ENCODE measurements around the gene MED27.

The MED27 gene

DNA sequence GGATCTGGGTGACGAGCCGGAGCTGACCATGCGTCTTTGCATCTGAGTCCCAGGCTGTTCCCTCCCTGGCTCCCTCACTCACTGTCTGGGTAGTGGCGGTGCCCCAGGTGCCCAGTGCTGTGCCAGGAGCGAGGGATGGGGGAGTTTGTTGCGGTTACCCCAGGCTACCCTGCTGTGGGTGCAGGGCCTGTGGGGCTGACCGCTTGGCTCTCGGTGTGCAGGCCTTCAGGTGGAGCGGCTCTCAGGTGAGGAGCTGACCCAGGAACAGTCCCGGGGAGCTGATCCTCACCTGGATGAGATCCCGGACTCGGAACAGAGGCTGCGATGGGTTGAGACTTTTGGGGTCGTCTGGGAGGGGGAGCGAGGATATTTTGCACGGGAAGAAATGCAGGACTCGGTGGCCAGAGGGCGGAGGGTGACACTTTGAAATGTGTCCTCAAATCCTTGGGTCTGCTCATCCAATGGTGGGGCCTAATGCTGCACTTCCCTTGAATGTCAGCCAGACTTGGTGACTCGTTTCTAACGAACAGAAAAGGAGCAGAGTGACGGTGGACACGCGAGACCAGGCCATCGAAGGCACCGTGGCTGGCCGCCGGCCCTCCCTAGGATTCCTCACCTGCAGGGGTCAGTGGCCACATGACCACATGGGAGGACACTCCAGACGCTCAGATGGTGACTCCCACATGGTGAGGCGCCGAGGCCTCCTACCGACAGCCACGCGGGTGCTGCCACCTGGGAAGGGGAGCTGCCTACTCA, 235.5 kb downstream of the MED27 start:
- Histone ChIP-seq H3K9me3 (ENCODE audit: control insufficient read depth, low read length) (no peaks in the 10 kb centered on the region), H3K36me3 (ENCODE audit: control insufficient read depth, insufficient read depth, low read length) (no peaks in the 10 kb centered on the region), H3K27me3 (ENCODE audit: control insufficient read depth, insufficient read depth, low read length, poor library complexity, severe bottlenecking) (no peaks in the 10 kb centered on the region), H3K4me3 (ENCODE audit: insufficient read depth, low read depth, low read length) (no peak overlapping the region), H3K4me1 (ENCODE audit: control insufficient read depth, insufficient read depth, low read length) (peaks cover 4% of the 10 kb centered on the region), H3K27ac (ENCODE audit: insufficient read depth, low read depth, low read length, poor library complexity, severe bottlenecking) (no peak overlapping the region)
- 93 to 94% methylated on average over 33 of the region's 33 CpGs for WGBS, 2 experiments

DNA sequence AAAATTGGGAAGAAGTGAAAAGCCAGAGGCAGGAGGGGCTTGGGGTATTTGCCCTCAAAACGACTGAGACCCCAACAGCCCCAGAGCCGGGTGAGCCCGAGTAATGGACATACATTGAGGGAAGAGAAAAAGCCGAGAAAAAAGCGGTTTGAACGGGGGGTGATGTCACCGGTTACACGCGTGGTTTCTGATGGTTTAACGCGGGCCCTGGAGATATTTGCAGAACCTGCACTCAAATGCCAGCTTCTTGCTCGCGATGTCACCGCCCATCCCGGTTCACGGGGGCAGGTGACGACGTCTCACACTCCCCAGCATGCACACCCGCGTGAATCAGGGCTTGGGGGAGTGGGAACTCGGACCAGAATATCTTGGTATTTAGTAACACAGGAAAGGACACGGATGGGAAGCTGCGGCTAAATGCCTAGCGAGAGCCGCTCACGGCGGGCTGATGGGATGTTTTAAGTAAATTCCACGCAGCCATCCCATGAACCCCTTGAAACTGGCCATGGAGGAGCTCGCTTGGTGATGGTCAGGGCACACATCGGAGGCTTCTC, 237.8 kb downstream of the MED27 start:
- Histone ChIP-seq H3K36me3 (ENCODE audit: control insufficient read depth, insufficient read depth, low read length) (no peaks in the 10 kb centered on the region), H3K9me3 (ENCODE audit: control insufficient read depth, low read length) (no peaks in the 10 kb centered on the region), H3K27me3 (ENCODE audit: control insufficient read depth, insufficient read depth, low read length, poor library complexity, severe bottlenecking) (no peaks in the 10 kb centered on the region), H3K27ac (ENCODE audit: insufficient read depth, low read depth, low read length, poor library complexity, severe bottlenecking) (no peak overlapping the region), H3K4me1 (ENCODE audit: control insufficient read depth, insufficient read depth, low read length) (peaks cover 19% of the 10 kb centered on the region), H3K4me3 (ENCODE audit: insufficient read depth, low read depth, low read length) (no peak overlapping the region)
- WGBS, 2 experiments = 91% methylated on average over 30 of the region's 30 CpGs

DNA sequence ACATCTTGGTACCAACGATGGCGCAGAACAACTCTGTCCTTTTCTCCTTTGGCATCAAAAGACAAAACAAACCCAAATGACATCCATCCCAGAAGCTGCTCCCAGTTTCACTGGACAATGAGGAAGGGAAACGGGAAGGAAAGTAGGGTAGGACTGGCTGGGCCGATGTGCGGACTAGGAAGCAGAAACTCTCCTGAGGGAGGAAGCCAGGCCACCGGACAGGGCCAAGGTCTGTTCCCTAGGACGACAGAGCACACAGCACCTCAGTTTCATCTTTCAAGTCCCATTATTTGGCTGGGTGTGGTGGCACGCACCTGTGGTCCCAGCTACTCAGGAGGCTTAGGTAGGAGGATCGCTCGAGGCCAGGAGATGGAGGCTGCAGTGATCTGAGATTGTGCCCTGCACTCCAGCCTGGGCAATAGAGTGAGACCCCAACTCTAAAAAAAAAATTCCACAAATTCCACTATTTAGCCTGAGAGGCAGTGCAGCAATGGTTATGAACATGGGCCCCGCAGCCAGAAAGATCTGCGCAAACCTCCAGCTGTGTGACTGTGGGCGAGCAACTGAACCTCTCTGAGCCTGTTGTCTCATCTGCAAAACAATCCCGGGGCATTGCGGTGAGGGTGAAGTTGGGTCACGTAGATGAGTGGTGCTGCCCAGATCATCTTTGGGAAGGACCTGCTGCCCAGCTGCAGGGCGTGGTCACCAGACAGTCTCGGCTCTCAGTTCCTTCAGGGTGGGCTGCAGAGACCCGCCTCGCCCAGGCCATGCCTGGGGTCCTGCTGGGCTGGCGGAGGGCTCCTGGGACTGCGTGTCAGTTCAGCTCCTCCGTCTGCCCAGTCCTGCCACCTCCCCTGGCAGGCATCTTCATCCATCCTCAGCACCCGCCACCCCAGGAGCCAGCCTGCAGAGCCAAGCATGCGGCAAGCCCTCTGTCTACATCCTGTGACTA, 238.6 kb downstream of the MED27 start:
- Histone ChIP-seq H3K4me3 (ENCODE audit: insufficient read depth, low read depth, low read length) (no peak overlapping the region), H3K4me1 (ENCODE audit: control insufficient read depth, insufficient read depth, low read length) (peaks cover 19% of the 10 kb centered on the region), H3K27ac (ENCODE audit: insufficient read depth, low read depth, low read length, poor library complexity, severe bottlenecking) (no peak overlapping the region), H3K9me3 (ENCODE audit: control insufficient read depth, low read length) (no peaks in the 10 kb centered on the region), H3K27me3 (ENCODE audit: control insufficient read depth, insufficient read depth, low read length, poor library complexity, severe bottlenecking) (no peaks in the 10 kb centered on the region), H3K36me3 (ENCODE audit: control insufficient read depth, insufficient read depth, low read length) (no peaks in the 10 kb centered on the region)
- WGBS, 2 experiments = 94% methylated on average over 25 of the region's 25 CpGs

DNA sequence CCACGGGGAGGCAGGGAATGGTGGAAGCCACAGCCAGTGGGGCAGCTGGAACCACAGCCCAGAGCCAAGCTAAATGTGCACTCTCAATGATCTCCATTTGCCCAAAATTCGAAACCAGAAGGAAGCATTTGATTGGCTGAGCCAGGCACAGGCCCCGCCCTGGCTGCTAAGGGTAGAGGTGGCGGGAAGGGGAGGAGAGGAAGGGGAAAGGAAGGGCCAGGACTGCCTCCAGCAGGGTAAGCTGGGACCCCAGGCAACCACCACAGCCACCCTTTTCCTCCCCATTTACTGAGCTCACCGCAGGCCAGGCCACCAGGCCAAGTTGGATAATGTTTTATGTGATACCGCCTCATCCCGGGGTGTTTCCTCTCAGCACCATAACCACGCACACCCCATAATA, 239.4 kb downstream of the MED27 start:
- Histone ChIP-seq H3K4me3 (ENCODE audit: insufficient read depth, low read depth, low read length) (no peak overlapping the region), H3K36me3 (ENCODE audit: control insufficient read depth, insufficient read depth, low read length) (no peaks in the 10 kb centered on the region), H3K9me3 (ENCODE audit: control insufficient read depth, low read length) (no peaks in the 10 kb centered on the region), H3K27me3 (ENCODE audit: control insufficient read depth, insufficient read depth, low read length, poor library complexity, severe bottlenecking) (no peaks in the 10 kb centered on the region), H3K4me1 (ENCODE audit: control insufficient read depth, insufficient read depth, low read length) (peaks cover 24% of the 10 kb centered on the region), H3K27ac (ENCODE audit: insufficient read depth, low read depth, low read length, poor library complexity, severe bottlenecking) (no peak overlapping the region)
- 92 to 94% methylated on average over 7 to 8 of the region's 8 CpGs for whole genome bisulfite sequencing, 2 experiments

DNA sequence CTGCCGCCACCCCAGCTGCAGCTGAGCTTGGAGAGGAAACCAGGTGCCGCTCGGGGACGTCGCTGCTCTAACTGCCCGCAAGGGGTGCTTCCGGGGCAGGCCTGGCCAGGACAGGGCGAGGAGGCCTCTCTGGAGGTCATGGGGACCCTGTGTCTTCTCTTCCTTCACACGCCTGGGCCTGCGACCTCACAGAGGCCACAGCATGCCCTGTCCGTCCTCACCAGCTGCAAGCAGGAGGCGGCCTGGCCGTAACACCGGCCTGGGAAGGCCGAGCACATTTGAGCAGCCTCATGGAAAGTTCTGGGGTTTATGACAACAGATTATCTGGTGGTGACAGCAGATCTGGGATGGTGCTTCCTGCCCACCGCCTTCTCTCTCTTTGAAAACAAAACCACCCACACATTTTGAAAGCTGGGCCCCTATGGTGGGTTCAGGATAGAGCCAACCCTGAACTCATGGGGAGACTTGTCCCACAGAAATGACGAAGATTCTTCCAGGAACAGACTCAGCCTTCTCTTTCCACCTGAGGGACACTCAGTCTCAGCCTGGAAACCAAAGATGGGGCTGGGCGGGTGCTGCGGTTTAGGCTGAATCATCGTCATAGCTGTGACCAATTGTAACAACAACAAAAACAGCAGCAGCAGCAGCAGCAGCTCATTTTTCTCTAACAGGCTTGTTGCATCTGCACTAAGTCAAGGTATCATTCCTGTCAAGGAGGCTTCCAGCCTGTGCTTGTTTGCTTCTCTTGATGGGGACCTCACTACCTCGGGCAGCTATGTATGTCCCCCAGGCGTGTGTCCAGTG, 240.2 kb downstream of the MED27 start:
- Histone ChIP-seq H3K4me1 (ENCODE audit: control insufficient read depth, insufficient read depth, low read length) (peaks cover 31% of the 10 kb centered on the region), H3K27ac (ENCODE audit: insufficient read depth, low read depth, low read length, poor library complexity, severe bottlenecking) (no peak overlapping the region), H3K27me3 (ENCODE audit: control insufficient read depth, insufficient read depth, low read length, poor library complexity, severe bottlenecking) (no peaks in the 10 kb centered on the region), H3K4me3 (ENCODE audit: insufficient read depth, low read depth, low read length) (no peak overlapping the region), H3K36me3 (ENCODE audit: control insufficient read depth, insufficient read depth, low read length) (no peaks in the 10 kb centered on the region), H3K9me3 (ENCODE audit: control insufficient read depth, low read length) (no peaks in the 10 kb centered on the region)
- 93% methylated on average over 22 of the region's 22 CpGs for WGBS, 2 experiments

DNA sequence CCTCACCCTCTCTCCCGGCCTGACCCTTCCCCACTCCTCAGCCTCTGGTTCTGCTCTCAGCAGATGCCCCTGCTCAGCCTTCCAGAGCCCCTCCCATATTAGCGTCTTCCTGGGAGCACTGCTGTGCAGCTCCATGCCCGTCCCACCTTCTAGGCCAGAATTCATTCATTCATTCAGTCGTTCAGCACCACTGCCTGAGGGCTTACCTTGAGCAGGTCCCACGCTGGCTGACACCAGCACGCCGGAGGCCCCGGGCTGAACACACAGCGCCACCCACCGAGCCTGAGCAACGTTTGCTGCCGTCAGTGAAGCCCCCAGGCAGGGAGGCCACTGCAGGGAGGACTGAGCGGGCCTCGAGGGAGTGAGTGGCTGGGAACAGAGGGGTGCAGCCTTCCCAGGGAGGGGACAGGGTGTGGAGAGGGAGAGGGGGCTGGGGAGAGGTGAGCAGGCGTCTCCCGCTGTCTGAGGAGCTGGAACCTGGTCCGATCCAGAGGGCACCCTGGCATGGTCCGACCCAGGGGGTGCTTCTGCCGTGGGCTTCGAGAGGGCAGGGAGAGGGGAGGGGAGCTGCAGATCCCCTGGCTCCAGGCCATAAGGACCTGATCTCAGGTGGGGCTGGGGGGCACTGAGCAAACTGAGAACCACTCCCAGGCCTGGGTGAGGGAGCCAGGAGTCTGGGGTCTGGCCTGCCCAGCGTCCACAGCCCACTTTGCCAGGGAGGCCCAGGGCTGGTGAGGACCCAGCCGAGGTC, 241.0 kb downstream of the MED27 start:
- 65 to 67% methylated on average over 22 of the region's 22 CpGs for WGBS, 2 experiments

DNA sequence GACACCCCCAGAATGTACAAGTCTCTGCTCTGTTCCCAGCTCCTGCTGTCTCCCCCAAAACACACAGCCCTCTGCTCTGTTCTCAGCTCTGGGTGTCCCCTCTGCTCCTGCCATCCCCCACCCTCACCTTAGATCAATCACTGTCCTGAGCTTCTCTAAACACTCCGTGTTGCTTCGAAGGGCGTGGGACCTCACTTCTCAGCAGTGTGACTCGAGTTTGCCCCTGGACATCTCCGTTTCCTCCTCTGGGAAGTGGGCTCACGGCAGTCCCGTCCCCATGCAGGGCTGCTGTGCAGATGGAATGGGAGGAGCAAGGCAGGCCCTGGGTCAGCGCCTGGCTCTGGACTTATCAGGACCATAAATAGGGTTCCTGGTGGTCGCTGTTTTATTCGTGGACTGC, 241.8 kb downstream of the MED27 start:
- H3K27ac ChIP-seq (ENCODE audit: insufficient read depth, low read depth, low read length, poor library complexity, severe bottlenecking) = no peak overlapping the region
- H3K9me3 ChIP-seq (ENCODE audit: control insufficient read depth, low read length) = no peaks in the 10 kb centered on the region
- no peaks in the 10 kb centered on the region for H3K36me3 ChIP-seq (ENCODE audit: control insufficient read depth, insufficient read depth, low read length)
- H3K4me1 ChIP-seq (ENCODE audit: control insufficient read depth, insufficient read depth, low read length) = peaks cover 31% of the 10 kb centered on the region
- no peak overlapping the region for H3K4me3 ChIP-seq (ENCODE audit: insufficient read depth, low read depth, low read length)
- no peaks in the 10 kb centered on the region for H3K27me3 ChIP-seq (ENCODE audit: control insufficient read depth, insufficient read depth, low read length, poor library complexity, severe bottlenecking)
- 79 to 81% methylated on average over 10 of the region's 10 CpGs for WGBS, 2 experiments

More for the DNA sequence above, 241.0 kb downstream of the MED27 start:
- Histone ChIP-seq H3K27me3 (ENCODE audit: control insufficient read depth, insufficient read depth, low read length, poor library complexity, severe bottlenecking) (no peaks in the 10 kb centered on the region), H3K27ac (ENCODE audit: insufficient read depth, low read depth, low read length, poor library complexity, severe bottlenecking) (no peak overlapping the region), H3K4me1 (ENCODE audit: control insufficient read depth, insufficient read depth, low read length) (peaks cover 31% of the 10 kb centered on the region), H3K9me3 (ENCODE audit: control insufficient read depth, low read length) (no peaks in the 10 kb centered on the region), H3K36me3 (ENCODE audit: control insufficient read depth, insufficient read depth, low read length) (no peaks in the 10 kb centered on the region), H3K4me3 (ENCODE audit: insufficient read depth, low read depth, low read length) (no peak overlapping the region)

DNA sequence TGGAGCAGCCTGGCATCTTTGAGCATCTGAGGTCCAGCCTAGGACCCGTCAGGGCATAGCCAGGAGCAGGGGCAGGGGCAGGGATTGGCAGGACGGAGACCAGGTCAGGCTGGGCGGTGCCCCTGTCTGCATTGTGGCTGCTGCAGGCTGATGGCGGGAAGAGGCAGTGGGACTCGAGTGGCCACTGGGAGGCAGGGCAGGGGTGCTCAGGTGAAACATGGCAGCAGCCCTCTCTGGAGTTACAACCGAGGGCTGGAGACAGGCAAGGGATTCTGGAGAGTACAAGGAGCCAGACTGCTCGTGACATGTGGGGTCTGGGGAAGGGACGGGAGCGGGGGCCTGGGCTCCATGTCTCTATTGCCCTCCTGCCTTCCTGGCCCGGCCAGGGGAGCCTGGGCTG, 242.4 kb downstream of the MED27 start:
- Histone ChIP-seq H3K27ac (ENCODE audit: insufficient read depth, low read depth, low read length, poor library complexity, severe bottlenecking) (no peak overlapping the region), H3K9me3 (ENCODE audit: control insufficient read depth, low read length) (no peaks in the 10 kb centered on the region), H3K36me3 (ENCODE audit: control insufficient read depth, insufficient read depth, low read length) (no peaks in the 10 kb centered on the region), H3K4me1 (ENCODE audit: control insufficient read depth, insufficient read depth, low read length) (peaks cover 31% of the 10 kb centered on the region), H3K4me3 (ENCODE audit: insufficient read depth, low read depth, low read length) (no peak overlapping the region), H3K27me3 (ENCODE audit: control insufficient read depth, insufficient read depth, low read length, poor library complexity, severe bottlenecking) (no peaks in the 10 kb centered on the region)
- WGBS, 2 experiments = 70 to 72% methylated on average over 10 of the region's 10 CpGs

DNA sequence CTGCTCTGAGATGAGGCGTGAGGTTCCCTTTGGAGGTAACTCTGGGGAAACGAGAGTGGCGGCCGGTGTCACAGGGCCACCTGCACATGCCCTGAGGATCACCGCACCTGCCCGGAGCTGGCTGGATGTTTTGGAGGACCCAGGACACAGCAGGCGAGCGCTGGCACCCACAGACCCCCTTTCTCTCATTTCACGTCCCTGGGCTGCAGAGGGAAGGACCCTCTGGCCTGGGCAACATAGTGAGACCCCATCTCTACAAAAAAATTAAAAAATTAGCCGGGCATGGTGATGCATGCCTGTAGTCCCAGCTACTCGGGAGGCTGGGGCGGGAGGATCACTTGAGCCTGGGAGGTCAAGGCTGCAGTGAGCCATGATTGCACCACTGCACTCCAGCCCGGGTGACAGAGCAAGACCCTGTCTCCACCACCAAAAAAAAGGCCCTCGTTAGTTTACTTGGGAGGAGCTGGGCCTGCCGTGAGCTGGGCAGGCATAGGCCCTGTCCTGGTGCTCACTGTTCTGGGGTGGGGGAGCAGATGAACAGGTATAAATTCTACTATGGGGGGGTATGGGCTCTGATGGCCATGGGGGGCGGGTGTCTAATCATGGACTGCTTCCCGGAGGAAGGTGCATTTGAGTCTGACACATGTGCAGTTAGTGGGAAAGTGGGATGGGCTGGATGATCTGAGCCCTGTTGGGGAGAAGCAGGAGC, 242.9 kb downstream of the MED27 start:
- WGBS, 2 experiments = 92 to 95% methylated on average over 17 of the region's 17 CpGs
- H3K36me3 ChIP-seq (ENCODE audit: control insufficient read depth, insufficient read depth, low read length) = no peaks in the 10 kb centered on the region
- H3K4me3 ChIP-seq (ENCODE audit: insufficient read depth, low read depth, low read length) = no peak overlapping the region
- H3K9me3 ChIP-seq (ENCODE audit: control insufficient read depth, low read length) = no peaks in the 10 kb centered on the region
- no peak overlapping the region for H3K27ac ChIP-seq (ENCODE audit: insufficient read depth, low read depth, low read length, poor library complexity, severe bottlenecking)
- peaks cover 31% of the 10 kb centered on the region for H3K4me1 ChIP-seq (ENCODE audit: control insufficient read depth, insufficient read depth, low read length)
- no peaks in the 10 kb centered on the region for H3K27me3 ChIP-seq (ENCODE audit: control insufficient read depth, insufficient read depth, low read length, poor library complexity, severe bottlenecking)
